Astrocyte of the spinal cord (primary cell): Measurements from ENCODE around the gene FXYD3.

Experiments used
- DNase-seq: peaks from one replicate; pipeline ENCODE4 v3.0.0; 2011; ENCODE audit warnings: low read depth, low spot score
- H3K4me3 ChIP-seq: 2 replicates; pipeline ENCODE4 v1.5.1; 2011; ENCODE audit warnings: low read depth, mild to moderate bottlenecking, low read length, moderate library complexity
- in situ Hi-C: cut with HindIII; loops from 2 replicates; pipeline ENCODE4 v1.10.0; 2017; ENCODE audit warnings: low sequenced_read_pairs
- TF ChIP-seq, protein P1 (sequence below): IDR thresholded peaks from 2 replicates; pipeline ENCODE4 v1.5.1; 2012; ENCODE audit warnings: low read depth, mild to moderate bottlenecking, low read length, inconsistent platforms

FXYD3 gene

DNA sequence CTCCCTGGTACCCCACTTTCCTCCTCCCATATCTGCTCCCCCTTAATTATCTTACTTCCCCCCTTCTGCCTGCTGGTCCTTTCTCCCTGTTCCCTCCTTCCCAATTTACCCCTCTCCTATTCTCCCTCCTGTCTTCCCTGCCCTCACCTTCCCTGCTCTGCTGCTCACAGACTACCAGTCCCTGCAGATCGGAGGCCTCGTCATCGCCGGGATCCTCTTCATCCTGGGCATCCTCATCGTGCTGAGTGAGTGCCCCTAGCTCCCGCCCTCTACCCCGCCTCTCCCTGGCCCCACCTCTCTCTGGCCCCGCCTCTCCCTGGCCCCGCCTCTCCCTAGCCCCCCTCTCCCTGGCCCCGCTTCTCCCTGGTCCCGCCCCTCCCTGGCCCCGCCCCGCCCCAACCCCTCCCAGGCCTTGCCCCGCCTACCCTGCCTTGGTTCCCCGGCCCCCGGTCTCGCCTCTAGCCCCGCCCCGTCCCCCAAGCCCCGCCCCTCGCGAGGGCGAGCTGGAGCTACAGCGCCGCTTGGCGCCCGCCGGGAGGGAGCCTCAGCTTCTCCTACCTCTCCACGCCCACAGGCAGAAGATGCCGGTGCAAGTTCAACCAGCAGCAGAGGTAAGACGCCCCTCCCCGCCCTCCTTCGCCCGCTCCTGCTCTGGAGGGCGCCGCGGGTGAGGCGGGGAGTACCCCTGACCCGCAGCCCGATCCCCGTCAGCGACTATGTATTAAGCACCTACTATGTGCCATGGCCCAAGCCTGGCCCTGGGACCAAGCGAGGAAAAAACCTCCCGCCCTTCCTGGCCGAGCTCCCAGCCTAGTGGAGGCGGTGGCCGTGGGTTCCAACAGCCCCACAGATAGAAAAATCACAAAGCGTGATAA, 25.6 kb downstream of the FXYD3 start:
- TF ChIP-seq, protein P1, sequence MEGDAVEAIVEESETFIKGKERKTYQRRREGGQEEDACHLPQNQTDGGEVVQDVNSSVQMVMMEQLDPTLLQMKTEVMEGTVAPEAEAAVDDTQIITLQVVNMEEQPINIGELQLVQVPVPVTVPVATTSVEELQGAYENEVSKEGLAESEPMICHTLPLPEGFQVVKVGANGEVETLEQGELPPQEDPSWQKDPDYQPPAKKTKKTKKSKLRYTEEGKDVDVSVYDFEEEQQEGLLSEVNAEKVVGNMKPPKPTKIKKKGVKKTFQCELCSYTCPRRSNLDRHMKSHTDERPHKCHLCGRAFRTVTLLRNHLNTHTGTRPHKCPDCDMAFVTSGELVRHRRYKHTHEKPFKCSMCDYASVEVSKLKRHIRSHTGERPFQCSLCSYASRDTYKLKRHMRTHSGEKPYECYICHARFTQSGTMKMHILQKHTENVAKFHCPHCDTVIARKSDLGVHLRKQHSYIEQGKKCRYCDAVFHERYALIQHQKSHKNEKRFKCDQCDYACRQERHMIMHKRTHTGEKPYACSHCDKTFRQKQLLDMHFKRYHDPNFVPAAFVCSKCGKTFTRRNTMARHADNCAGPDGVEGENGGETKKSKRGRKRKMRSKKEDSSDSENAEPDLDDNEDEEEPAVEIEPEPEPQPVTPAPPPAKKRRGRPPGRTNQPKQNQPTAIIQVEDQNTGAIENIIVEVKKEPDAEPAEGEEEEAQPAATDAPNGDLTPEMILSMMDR = peak; percentile 59
- no peak overlapping the region for H3K4me3 ChIP-seq

DNA sequence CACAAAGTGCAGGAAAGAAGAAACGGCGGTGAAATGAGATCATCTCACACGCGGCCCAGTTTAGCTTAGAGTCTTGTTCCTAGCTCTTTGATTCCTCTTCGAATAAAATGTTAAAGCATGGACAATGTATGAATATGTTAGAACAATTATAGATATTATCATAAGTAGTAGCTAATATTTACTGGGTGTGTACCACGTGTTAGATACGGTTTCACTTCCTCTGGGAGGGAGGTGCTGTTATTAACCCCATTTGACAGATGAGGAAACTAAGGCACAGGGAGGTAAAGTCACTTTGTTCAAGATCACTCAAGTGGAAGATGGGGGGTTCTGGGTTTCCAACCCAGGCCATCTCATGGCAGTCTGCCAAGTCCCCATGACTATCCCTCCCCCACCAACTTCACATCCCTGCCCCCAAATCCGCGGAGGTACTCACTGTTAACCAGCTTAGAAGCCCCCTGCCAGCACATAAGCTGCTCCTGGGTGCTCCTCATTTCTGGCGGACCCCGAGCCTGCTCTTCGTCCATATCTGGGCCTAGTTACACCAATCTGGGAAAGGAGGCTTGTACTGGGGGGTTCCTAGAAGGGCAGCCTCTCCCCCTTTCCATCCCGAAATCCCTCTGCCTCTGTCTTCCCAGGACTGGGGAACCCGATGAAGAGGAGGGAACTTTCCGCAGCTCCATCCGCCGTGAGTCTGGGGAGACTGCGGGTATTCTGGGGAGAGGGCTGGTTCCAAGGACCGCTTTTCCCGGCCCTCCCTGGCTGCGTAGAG, 26.4 kb downstream of the FXYD3 start:
- in situ Hi-C loops = no loop called here
- TF ChIP-seq, protein P1 = no peak
- DNase-seq = no peak
- no peak overlapping the region for H3K4me3 ChIP-seq

More for the DNA sequence above, 25.6 kb downstream of the FXYD3 start:
- peak; percentile 85 for DNase-seq
- in situ Hi-C loops = no loop called here

DNA sequence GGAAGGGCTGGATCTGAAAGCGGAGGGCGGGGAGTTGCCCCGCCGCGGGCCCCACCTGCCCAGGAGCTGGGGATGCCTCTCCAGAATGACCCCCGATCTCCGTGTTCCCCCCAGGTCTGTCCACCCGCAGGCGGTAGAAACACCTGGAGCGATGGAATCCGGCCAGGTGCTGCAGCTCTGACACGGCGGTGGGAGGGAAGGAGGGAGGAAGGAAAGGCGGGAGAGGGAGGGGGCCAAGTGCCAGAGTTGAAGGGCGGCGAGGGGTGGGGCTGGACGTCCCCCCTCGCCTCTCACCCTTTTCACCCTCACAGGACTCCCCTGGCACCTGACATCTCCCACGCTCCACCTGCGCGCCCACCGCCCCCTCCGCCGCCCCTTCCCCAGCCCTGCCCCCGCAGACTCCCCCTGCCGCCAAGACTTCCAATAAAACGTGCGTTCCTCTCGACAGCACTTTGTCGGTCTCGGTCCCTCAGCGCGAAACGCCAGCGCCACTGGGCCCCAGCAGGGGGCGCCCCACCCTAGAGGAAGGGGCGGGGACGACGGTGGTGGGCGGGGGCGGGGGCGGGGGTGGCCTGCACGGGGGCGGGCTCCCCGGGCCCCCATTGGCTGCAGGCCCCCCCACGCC, 27.1 kb downstream of the FXYD3 start:
- H3K4me3 ChIP-seq = no peak overlapping the region
- DNase-seq = no peak
- in situ Hi-C loops = no loop called here

DNA sequence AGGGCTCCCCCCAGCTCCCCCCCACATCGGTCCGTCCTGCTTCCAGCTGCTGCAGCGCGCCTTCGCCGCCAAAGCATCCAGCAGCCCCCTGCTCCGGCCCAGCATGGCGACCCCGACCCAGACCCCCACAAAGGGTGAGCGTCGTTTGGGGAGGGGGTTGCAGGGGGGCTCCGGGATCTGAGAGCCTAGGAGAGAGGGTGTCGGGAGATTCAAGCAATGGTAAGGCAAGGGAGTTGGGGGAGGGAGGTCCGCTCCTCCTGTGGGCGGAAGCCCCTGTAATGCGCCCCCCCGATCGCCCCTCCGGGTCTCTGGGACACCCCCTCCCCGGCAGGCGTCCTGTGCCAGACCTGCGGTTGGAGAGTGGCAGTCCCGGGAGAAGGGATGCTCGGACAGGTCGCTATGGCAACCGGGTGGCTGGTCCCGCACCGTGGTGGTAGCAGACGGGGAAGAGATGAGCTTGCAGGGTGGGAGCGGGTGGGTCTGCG, 27.6 kb downstream of the FXYD3 start, which contains the start of gene FXYD7:
FXYD7 (plus strand) TSS at position 25 of the 485 bp plus-strand sequence; CDS start at position 104, 79 bp downstream.
- in situ Hi-C loops = no loop called here

More for the DNA sequence above, 27.1 kb downstream of the FXYD3 start:
- TF ChIP-seq, protein P1 = peak; percentile 53

DNA sequence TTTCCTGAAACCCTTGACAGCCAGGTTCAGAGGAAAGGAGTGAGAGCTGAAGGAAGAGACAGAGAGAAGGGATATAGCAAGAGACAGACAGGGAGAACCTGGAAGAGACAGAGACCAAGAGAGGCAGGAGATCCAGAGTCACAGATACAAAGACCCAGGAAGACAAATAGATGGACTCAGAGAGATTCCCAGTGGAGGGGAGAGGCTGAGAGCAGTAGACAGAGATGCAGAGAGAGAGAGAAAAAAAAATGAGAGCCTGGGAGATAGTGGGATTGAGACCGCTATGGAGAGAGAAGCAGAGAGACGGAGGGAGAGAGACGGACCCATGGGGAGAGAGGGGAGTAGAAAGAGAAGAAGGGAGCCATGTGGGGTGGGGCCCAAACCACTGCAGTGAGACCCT, 28.2 kb downstream of the FXYD3 start:
- no peak for DNase-seq
- TF ChIP-seq, protein P1 = no peak
- in situ Hi-C loops = no loop called here
- H3K4me3 ChIP-seq = no peak overlapping the region

More for the DNA sequence above, 27.6 kb downstream of the FXYD3 start, which contains the start of gene FXYD7:
- TF ChIP-seq, protein P1 = no peak
- no peak within 1 kb of the TSS for H3K4me3 ChIP-seq
- DNase-seq = no peak

DNA sequence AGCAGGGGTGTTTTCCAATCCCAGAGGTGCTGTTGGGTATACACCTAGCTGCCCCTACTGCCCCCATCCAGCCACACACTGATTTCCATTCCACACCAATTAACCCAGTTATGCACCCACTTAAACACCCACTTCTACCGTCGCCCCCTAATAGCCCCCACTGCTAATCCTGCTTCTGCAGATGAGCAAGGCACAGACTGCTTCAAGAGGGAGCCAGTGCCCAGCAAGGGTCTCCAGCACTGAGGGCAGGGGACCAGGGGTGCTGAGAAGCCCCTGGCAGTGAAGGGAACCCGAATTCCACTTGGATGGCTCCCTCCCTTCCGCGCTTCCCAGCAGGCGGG, 28.6 kb downstream of the FXYD3 start:
- TF ChIP-seq, protein P1 = no peak
- in situ Hi-C loops = no loop called here
- H3K4me3 ChIP-seq = no peak overlapping the region
- no peak for DNase-seq
